ENCODE results near the gene DIAPH3. TPM values are rescaled to one million over a fixed set of nuclear protein-coding genes. Genes with fewer than 3 reads are reported as not detected.

Gene DIAPH3
- total RNA-seq, 2 experiments from 2014 or later = 0.08 to 0.11 TPM

DNA sequence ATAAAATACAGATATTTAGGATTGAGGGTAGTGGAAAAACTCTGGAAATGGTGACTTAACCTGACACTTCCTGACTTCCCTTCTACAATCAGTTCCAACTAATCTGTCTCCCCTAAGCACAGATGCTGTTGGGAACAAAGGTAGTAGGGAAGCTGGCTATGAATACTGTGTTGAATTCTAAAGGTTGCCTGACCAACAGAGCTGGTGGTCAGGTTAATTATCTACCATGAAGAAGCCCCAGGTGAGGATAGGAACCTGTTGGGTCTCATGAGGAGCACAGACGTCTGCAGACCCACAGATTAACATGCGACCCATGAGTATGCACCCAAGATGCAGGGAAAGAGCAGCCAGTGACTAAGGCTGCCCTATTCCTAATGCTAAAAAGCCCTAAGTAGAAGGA lies 172.3 kb downstream of the DIAPH3 start:
- Mint-ChIP-seq H3K27me3 (no peaks in the 10 kb centered on the region), H3K36me3 (ENCODE audit: low read depth) (no peaks in the 10 kb centered on the region), H3K9me3 (no peaks in the 10 kb centered on the region), H3K27ac (no peak overlapping the region), H3K4me3 (no peak overlapping the region), H3K4me1 (ENCODE audit: low read depth) (no peaks in the 10 kb centered on the region)
- H3K4me3 ChIP-seq (ENCODE audit: low read length) = no peak overlapping the region
- H3K9me3 ChIP-seq (ENCODE audit: control insufficient read depth in 1 of 2, insufficient read depth in 1 of 2, low read length in 2 of 2) = no peaks in the 10 kb centered on the region
- H3K4me1 ChIP-seq (ENCODE audit: insufficient read depth, low read length) = no peaks in the 10 kb centered on the region
- ChIA-PET CTCF (no interaction called here), POLR2A (no interaction called here)
- no peaks in the 10 kb centered on the region for H3K27me3 ChIP-seq (ENCODE audit: control insufficient read depth in 1 of 2, insufficient read depth in 2 of 2, low read length in 2 of 2)
- DNase-seq (no peak), ATAC-seq (ENCODE audit: poor library complexity) (no peak)
- intact Hi-C loops (cut with DNase I, micrococcal nuclease) = no loop called here
- H3K36me3 ChIP-seq (ENCODE audit: insufficient read depth, low read length) = no peaks in the 10 kb centered on the region
- TF ChIP-seq, protein P1, sequence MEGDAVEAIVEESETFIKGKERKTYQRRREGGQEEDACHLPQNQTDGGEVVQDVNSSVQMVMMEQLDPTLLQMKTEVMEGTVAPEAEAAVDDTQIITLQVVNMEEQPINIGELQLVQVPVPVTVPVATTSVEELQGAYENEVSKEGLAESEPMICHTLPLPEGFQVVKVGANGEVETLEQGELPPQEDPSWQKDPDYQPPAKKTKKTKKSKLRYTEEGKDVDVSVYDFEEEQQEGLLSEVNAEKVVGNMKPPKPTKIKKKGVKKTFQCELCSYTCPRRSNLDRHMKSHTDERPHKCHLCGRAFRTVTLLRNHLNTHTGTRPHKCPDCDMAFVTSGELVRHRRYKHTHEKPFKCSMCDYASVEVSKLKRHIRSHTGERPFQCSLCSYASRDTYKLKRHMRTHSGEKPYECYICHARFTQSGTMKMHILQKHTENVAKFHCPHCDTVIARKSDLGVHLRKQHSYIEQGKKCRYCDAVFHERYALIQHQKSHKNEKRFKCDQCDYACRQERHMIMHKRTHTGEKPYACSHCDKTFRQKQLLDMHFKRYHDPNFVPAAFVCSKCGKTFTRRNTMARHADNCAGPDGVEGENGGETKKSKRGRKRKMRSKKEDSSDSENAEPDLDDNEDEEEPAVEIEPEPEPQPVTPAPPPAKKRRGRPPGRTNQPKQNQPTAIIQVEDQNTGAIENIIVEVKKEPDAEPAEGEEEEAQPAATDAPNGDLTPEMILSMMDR (IDR thresholded peaks at IDR 0.05) = no peak
- H3K27ac ChIP-seq (ENCODE audit: low read depth in 1 of 2, low read length in 2 of 2) = no peak overlapping the region

DNA sequence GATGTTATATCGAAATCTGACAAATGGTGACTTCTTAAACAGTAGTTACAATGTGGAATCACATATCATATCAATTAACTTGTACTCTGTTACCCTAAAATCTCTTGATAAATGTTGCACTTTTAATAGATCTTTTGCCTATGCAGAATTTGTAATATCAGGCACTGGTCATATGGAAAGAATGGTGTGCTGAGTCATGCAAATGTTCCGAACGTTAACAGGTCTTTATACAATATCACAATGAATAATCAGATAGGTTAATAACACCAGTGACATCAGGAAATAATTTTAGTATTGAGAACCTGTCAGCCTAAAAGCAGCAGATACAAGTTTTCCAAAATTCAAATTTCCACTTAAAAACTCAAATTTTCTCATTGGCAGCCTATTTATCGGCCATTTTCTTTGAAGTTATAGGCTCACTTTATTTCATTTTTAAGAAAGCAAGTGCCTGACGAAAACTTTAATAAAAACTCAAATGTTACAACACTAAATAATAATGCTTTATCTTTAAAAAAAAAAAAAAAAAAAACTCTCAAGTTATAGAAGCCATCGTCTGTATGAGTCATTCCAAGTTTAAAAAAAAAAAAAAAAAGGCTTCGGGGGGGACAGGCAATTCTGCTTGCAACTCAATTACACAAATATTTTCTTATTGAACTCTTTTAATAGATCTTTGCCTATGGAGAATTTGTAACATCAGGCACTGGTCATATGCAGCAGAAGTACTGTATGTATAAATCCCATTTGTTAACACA lies 180.9 kb downstream of the DIAPH3 start:
- H3K9me3 Mint-ChIP-seq = no peaks in the 10 kb centered on the region
- no peak overlapping the region for H3K27ac Mint-ChIP-seq
- Histone ChIP-seq H3K27ac (ENCODE audit: low read depth in 1 of 2, low read length in 2 of 2) (no peak overlapping the region), H3K36me3 (ENCODE audit: insufficient read depth, low read length) (no peaks in the 10 kb centered on the region), H3K27me3 (ENCODE audit: control insufficient read depth in 1 of 2, insufficient read depth in 2 of 2, low read length in 2 of 2) (no peaks in the 10 kb centered on the region), H3K4me3 (ENCODE audit: low read length) (no peak overlapping the region), H3K4me1 (ENCODE audit: insufficient read depth, low read length) (no peaks in the 10 kb centered on the region), H3K9me3 (ENCODE audit: control insufficient read depth in 1 of 2, insufficient read depth in 1 of 2, low read length in 2 of 2) (no peaks in the 10 kb centered on the region)
- H3K4me3 Mint-ChIP-seq = no peak overlapping the region
- intact Hi-C loops (cut with DNase I, micrococcal nuclease) = no loop called here
- H3K27me3 Mint-ChIP-seq = no peaks in the 10 kb centered on the region
- DNase-seq (no peak), ATAC-seq (ENCODE audit: poor library complexity) (no peak)
- no peaks in the 10 kb centered on the region for H3K36me3 Mint-ChIP-seq (ENCODE audit: low read depth)
- TF ChIP-seq, protein P1 (IDR thresholded peaks at IDR 0.05) = no peak
- ChIA-PET POLR2A (interaction anchor here (0.6 kb wide), 1 partner anchor 337 kb away, joined by 3 read pairs; no protein-coding TSS in a partner anchor), CTCF (no interaction called here)
- H3K4me1 Mint-ChIP-seq (ENCODE audit: low read depth) = peaks cover 15% of the 10 kb centered on the region

DNA sequence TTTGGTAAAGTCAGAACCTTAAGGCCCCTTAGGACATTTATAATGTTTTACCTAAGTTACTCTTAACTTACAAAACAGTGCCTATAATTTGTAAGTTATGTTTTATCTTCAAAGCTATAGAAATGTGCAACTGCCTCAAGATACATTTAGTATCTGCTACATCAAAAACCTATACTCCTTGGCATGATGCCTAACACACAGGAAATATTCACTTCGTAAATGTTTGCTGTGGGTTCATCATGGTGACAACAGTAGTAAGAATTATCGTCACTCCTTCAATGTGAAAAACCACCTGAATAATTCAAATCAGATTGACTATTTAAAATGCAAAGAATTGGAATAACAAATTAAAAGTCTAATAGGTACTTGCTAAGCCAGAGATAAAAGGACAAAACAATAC lies 184.1 kb downstream of the DIAPH3 start:
- no peaks in the 10 kb centered on the region for H3K36me3 Mint-ChIP-seq (ENCODE audit: low read depth)
- H3K4me3 Mint-ChIP-seq = no peak overlapping the region
- H3K27me3 Mint-ChIP-seq = no peaks in the 10 kb centered on the region
- Histone ChIP-seq H3K27ac (ENCODE audit: low read depth in 1 of 2, low read length in 2 of 2) (no peak overlapping the region), H3K36me3 (ENCODE audit: insufficient read depth, low read length) (no peaks in the 10 kb centered on the region), H3K9me3 (ENCODE audit: control insufficient read depth in 1 of 2, insufficient read depth in 1 of 2, low read length in 2 of 2) (no peaks in the 10 kb centered on the region), H3K27me3 (ENCODE audit: control insufficient read depth in 1 of 2, insufficient read depth in 2 of 2, low read length in 2 of 2) (no peaks in the 10 kb centered on the region), H3K4me1 (ENCODE audit: insufficient read depth, low read length) (no peaks in the 10 kb centered on the region), H3K4me3 (ENCODE audit: low read length) (no peak overlapping the region)
- intact Hi-C loops (cut with DNase I, micrococcal nuclease) = no loop called here
- ChIA-PET POLR2A (no interaction called here), CTCF (no interaction called here)
- TF ChIP-seq, protein P1 (IDR thresholded peaks at IDR 0.05) = no peak
- peaks cover 15% of the 10 kb centered on the region for H3K4me1 Mint-ChIP-seq (ENCODE audit: low read depth)
- peak overlapping the region; percentile 24 for H3K27ac Mint-ChIP-seq
- ATAC-seq (ENCODE audit: poor library complexity) (peak; percentile 54), DNase-seq (peak in 3 of 14 experiments; percentile 2 to 17 (median 14))
- H3K9me3 Mint-ChIP-seq = no peaks in the 10 kb centered on the region

Measured in CD4-positive, alpha-beta T cell (primary cell).